C1 segment of cervical spinal cord (tissue), 14 donors: ENCODE measurements around the gene AQP12A.
"Not testable (repeated sequence)": the region's sequence is repeated elsewhere in the genome, so short reads cannot be mapped to it uniquely, and the experiment has no call there.

Experiments used
- DNase-seq, 14 donors: peaks; one replicate each; lab custom pipeline; 2025; lab: John Stamatoyannopoulos, UW

AQP12A gene

GRCh38 chr2:240687741-240688552, 3.7 kb upstream of the AQP12A start:
- no peak for DNase-seq

DNA sequence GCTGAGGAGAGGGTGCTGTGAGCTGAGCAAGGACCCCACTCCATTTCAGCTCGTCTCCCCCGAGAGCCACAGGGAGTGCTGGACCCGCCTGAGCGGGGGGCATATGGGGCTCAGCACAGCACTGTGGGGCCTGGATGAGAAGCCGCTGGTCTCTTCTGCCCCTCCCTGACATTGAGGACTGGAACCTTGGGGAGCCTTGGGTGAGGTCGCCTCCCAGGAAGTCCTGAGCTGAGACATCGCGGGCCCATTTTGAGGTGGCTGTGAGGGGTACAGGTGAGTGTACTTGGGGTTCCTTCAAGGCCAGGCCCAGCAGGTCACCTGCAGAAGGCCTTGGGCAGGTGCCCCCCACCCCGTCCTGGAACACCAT, 3.1 kb upstream of the AQP12A start:
- no peak for DNase-seq

GRCh38 chr2:240689975-240690374, 1.7 kb upstream of the AQP12A start:
- no peak for DNase-seq

DNA sequence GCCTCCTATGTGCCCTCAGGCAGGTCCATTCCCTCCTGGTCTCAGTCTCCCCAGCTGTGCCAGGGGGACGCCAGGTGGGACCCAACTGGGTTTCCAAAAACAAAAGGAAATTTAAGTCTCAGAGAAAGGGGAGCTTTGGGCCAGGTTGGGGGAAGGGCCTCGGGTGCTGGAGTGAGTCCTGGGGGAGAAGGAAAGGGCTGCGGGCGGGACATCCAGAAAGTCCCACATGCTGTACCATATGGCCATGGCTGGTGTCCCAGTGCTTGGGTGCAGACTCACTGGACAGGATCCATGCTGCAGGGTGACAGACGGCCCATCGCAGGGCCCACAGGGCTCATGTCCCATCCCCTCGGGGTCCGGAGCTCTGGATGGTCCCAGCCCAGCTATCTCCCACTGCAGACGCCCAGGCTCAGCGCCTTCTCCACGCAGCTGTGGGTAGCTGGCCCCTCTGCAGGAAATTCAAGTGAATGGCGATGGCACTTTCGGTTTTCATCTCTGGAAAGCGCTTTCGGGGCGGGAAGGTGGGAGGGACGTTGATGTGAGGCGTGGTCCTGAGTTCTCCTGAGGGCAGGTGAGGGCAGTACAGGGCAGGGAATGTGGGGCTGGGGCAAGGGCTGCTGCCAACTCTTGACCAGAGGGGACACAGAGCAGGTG, 1.1 kb upstream of the AQP12A start:
- peak in 1 of 14 donors; percentile 78 for DNase-seq

- DNase-seq: not testable (repeated sequence)
Measured at GRCh38 chr2:240691075-240691427, 615 bp upstream of the AQP12A start.

DNA sequence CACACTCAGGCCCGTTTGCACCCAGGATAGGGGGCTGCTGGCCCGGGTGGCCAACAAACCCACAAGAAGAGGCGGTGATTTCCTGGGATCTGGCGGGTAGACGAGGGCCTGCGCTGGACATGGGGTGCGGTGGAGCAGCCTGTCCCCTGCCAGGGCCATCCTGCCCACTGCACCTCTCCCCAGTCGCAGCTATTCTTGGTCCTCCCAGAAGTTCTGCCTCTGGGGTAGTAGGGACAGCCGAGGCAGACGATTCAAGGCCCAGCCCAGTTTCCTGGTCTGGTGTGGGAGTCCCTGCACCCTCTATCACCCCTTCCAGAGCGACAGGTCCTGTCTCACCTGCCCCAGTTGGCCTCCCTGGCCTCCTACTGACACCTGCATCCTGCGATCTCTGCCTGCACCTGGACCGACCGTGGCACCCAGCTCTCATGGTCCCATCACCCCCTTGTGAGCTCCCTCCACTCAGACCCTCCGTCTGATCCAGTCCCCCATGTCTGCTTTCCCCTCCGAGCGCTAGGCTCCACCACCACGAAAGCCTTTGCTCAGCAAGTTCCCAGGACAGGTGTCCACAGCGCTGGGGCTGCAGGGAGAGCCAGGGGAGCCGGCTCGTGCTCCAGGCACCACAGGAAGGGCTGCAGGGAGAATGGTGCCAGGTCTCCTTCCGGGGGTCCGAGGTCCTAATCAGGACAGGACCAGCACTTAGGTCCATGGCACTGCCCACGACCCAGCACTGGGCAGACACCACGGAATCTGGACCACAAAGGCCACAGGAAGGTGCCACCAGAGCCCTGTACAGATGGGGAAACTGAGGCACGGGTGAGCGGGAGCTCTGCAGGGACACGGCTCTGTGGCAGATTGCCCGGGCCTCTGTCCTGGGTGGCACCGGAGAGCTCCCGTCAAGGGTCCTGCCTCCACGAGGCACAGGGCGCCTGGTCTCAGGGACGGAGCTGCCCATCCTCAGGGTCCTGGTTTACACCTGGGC, 1.2 kb downstream of the AQP12A start:
- DNase-seq: not testable (repeated sequence)

- DNase-seq: not testable (repeated sequence)
Measured at GRCh38 chr2:240694304-240694703, 2.6 kb downstream of the AQP12A start.

- DNase-seq: not testable (repeated sequence)
Measured at GRCh38 chr2:240695593-240695992, 3.9 kb downstream of the AQP12A start.

DNA sequence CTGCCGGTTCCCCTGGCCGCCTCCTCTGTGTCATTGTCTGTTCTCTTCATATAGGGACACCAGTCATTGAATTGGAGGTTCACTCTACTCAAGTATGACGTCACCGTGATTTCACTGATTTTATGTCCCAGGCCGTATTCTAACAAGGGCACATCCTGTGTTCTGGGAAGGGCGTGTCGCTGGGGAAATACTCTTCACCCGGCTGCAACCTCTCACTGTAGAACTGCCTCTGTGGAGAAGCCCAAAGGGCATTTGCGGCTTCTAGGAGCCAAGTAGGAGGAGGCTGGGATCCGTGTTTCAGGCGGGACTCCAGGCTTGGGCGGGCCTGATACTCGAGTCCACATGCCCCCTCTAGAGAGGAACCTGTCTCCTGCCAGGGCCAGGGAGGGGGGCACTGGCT, 4.8 kb downstream of the AQP12A start:
- not testable (repeated sequence) for DNase-seq

DNA sequence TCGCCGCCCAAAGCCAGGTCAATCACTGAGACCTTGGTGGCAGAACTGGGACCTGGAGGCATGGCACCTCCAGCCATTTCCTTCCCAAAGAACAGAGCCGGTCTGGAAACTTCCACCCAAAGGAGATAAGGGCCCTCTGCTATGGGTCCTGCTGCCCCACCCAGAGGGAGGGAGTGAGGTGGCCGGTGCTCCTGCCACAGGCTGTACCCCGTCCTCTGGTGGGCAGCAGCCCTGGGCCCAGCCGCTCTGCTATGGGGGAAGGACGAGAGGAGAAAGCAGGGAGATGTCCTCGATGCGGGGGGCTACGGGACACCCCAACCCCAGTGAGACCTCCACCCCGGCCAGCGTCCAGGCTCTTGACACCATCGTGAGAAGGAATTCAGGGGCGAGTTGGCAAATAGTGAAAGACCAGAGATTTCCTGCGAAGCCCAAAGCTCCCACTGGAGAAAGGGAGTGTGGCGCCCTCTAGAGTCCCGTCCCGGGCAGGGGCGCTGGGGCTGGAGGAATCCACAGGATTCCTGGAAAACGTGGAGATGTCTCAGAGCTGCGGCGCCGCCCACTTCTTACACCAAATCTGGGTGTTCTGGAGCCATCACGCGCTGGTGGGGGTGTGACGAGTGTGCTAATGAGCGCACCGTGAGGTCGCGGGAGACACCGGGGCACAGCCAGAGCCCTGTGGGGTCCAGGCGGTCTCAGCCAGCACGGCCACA, 7.3 kb downstream of the AQP12A start:
- DNase-seq: not testable (repeated sequence)

GRCh38 chr2:240699835-240700234, 8.2 kb downstream of the AQP12A start:
- not testable (repeated sequence) for DNase-seq

- DNase-seq: not testable (repeated sequence)
Measured at GRCh38 chr2:240700616-240701015, 8.9 kb downstream of the AQP12A start.

- no peak for DNase-seq
Measured at GRCh38 chr2:240701091-240701735, 9.5 kb downstream of the AQP12A start.

- no peak for DNase-seq
Measured at GRCh38 chr2:240701736-240702639, 10.3 kb downstream of the AQP12A start.

DNA sequence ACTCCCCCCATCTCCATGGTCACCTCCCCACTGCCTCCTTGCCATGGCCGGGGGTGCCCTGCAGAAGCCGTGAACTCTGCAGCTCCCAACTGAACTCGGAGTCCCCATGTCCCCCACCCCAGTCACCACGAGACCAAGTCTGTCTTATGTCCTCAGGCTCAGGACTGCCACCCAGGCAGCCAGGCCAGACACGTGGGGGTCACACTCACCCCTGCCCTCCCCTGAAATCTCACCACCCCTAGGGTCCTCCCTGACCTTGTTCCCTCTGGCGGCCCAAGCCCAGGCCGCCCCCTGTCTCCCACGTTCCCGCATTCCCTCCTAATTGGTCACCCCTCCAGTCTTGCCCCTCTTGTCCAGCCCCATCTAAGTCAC, 11.0 kb downstream of the AQP12A start:
- DNase-seq: no peak

GRCh38 chr2:240703417-240704341, 12.0 kb downstream of the AQP12A start:
- no peak for DNase-seq

DNA sequence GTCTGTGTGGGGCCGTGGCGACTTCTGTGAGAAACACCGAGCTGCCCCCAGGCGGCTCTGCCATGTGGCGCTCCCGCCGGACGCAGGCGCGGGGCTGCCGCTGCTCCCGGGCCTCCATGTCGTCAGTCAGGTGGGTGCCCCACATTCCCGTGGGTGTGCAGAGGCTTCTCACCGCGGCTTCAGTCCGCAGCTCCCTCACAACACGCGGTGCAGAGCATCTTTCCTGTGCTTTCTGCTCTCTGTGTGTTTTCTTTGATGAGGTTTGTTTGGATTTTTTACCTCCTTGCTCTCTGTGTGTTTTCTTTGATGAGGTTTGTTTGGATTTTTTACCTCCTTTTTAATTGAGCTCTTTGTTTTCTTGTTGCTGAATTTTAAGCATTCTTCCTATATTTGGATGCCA, 13.0 kb downstream of the AQP12A start:
- no peak for DNase-seq

- no peak for DNase-seq
Measured at GRCh38 chr2:240705204-240705791, 13.6 kb downstream of the AQP12A start.
